Pulmonary artery endothelial cell (primary cell): ENCODE results near the gene SEC61A1. TPM values are rescaled to one million over a fixed set of nuclear protein-coding genes. Genes with fewer than 3 reads are reported as not detected.
A peak's percentile ranks its signal among the peaks of the same experiment; 100 is the strongest.

ENCODE experiments used
- DNase-seq: peaks from one replicate; pipeline ENCODE4 v3.0.0-alpha.2; 2011; ENCODE audit warnings: low read depth, low spot score
- total RNA-seq: library from RNA; depleted of rRNA; stranded (reverse); fragments of >200 nt; gene quantifications from 2 replicates; pipeline ENCODE4 v1.2.3, GENCODE V29; 2014

Gene SEC61A1
- total RNA-seq, 1 donor from 2014 or later = 248 TPM

DNA sequence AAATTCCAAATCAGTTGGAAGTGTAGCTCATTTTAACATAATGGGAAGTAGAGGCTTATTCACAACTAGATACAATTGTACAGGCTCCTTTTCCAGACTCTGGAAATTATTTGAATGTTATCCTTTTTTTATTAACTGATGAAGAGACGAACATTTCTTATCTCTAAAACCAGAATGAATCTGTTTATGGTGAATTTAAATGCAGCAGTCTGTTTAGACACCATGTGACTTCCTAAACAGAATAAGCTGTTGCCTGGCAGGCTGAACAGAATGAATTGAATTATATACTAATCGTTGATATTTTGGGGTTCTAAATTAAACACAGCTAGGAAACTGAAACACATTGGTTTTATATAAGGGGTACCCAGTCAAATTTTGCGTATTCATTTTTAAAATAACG is 4.0 kb downstream of the SEC61A1 start:
- DNase-seq = no peak

DNA sequence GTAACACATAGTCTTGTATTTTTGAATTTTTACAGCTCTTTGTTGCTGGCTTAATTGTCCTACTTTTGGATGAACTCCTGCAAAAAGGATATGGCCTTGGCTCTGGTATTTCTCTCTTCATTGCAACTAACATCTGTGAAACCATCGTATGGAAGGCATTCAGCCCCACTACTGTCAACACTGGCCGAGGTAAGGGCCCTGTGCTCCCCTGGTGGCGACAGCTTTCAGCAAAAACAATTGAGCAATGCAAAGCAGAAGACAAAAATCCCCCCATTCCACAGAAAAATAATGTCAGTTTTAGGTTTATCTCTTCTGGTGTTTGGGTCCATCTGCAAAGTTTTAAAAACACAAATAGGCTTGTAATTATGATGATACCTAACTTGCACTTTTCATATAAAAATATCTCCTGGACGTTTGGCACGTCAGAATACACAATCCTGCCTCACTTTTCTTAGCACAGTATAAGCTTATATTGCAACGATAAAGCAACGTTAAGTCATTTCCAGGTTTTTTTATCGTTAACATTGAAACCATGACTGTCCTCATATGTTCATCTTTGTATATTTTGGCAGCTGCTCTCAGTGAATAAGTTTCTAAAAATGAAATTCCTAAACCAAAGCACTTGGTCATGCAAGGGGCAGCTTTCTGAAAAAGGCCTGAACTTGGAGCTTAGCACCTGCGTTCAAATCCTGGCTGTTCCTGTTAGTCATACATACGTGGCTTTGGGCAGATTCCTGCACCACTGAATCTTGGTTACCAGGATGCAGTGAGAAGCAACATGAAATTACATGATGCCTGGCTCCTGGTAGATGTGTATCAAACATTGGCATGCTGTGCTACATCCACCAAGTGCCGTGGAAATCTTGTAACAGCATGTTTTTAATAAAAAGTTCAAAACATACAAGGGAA is 8.5 kb downstream of the SEC61A1 start:
- DNase-seq = no peak

- no peak for DNase-seq
These were observed 10.0 kb downstream of the SEC61A1 start for GRCh38 chr3:128062033-128062745.

GRCh38 chr3:128063865-128064264 is 11.6 kb downstream of the SEC61A1 start:
- no peak for DNase-seq

- DNase-seq = no peak
These were observed 12.7 kb downstream of the SEC61A1 start for GRCh38 chr3:128064962-128065361.

- no peak for DNase-seq
These were observed 13.9 kb downstream of the SEC61A1 start for GRCh38 chr3:128066114-128066513.

GRCh38 chr3:128066676-128067075 is 14.4 kb downstream of the SEC61A1 start:
- DNase-seq = no peak

DNA sequence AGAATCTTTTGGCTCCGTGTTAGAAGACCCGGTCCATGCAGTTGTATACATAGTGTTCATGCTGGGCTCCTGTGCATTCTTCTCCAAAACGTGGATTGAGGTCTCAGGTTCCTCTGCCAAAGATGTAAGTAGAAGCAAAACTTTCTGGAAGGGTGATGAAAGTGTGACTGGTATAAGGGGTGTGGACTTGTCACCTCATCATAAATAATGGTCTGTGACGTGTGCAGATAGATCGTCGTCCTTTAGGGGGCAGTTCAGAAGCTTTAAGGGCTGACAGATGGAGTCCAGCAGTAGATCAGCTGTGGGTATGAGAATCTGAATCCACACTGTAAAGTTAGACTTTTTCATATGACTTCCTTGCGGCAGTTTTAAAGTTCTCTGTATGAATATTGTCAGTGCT is 15.3 kb downstream of the SEC61A1 start:
- no peak for DNase-seq

GRCh38 chr3:128068156-128068620 is 16.0 kb downstream of the SEC61A1 start:
- no peak for DNase-seq

- DNase-seq = no peak
These were observed 17.0 kb downstream of the SEC61A1 start for GRCh38 chr3:128069271-128069670.

DNA sequence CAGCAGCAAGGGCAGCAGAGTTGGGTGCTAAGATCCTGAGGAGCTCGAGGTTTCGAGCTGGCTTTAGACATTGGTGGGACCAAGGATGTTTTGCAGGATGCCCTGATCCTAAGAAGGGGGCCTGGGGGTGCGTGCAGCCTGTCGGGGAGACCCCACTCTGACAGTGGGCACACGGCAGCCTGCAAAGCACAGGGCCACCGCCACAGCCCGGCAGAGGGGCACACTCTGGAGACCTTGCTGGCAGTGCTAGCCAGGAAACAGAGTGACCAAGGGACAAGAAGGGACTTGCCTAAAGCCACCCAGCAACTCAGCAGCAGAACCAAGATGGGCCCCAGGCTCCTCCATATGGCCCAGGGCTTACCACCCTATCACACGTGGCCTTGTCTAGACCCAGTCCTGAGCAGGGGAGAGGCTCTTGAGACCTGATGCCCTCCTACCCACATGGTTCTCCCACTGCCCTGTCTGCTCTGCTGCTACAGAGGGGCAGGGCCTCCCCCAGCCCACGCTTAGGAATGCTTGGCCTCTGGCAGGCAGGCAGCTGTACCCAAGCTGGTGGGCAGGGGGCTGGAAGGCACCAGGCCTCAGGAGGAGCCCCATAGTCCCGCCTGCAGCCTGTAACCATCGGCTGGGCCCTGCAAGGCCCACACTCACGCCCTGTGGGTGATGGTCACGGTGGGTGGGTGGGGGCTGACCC is 18.8 kb downstream of the SEC61A1 start:
- DNase-seq = no peak

GRCh38 chr3:128071771-128072453 is 19.7 kb downstream of the SEC61A1 start:
- no peak for DNase-seq

DNA sequence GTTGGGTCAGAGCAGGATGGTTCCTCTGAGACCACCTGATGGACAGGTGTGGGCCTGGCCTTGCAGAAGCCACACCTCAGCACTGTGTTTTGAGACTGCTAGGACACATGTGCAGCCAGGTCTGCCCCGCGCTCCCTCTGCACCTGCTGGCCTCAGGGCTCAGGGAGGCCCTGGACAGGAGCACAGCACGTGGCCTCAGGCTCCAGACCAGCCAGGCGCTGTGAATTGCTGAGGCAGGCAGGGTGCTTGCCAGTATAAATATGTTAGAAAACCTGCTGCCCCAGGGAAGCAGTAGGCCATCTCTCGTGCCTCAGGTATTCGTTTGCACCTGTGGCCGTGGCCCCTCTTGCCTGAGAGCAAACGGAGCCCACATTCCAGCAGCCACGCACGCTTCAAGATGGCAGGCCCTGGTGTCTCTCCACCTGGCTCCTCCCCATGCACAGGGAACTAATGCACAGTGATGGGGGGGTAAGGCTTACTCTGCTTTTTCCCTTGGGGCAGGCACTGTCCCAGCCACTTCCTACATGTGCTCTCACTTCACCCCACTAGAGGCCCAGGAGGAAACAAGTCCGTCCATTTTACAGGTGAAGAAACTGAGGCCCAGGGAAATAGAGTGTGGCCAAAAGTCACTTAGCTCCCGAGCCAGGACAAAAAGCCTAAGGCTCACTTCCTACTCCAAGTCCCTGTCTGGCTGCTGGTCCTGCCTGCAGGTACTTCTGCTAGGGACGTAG is 20.4 kb downstream of the SEC61A1 start:
- DNase-seq = no peak

DNA sequence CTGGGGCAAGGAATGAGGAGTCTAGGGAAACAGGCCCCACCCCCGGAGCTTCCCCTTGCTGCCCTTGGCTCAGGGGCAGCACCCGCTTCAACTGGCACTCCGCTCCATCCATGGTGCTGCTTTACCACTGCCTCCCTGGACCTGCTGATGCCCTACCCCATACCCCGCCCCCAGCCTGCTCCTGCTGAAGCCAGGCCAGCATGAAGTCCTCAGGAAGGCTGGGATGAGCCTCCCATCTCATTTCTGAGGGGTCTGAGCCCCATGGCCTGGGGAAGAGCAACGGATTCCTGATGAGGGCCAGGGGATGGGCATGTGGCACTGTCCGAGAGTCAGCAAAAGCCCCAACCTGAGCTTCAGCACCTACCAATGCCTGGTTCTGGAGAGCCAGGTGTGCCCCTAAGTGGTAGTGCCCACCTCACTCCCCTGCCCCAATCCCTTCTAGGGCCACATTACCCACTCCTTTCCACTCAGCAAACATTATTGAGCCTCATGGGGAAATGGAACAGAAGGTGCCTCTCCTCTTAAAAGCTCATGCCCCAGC is 21.0 kb downstream of the SEC61A1 start:
- no peak for DNase-seq

DNA sequence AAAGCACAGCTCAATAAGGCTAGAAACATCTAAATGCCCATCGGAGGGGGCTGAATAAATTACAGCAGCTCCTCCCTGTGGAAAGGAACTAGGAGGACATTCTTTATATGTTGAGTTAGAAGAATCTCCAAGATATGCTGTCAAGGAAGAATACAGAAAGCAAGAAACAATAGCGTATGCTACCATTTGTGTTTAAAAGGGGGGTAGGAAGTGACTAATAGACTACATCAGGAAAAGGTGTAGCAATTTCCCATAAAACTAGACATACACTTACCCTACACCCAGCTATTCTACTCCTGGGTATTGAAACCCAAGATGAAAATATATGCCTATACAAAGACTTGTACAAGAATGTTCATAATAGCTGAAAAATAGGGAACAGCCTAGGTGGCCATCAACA is 21.6 kb downstream of the SEC61A1 start:
- DNase-seq = peak; percentile 63

GRCh38 chr3:128074851-128075521 is 22.7 kb downstream of the SEC61A1 start:
- no peak for DNase-seq

GRCh38 chr3:128075522-128076482 is 23.6 kb downstream of the SEC61A1 start:
- peak; percentile 39 for DNase-seq

- DNase-seq = no peak
These were observed 24.4 kb downstream of the SEC61A1 start for GRCh38 chr3:128076483-128077201.
